ENCODE data around the gene SLC46A2. TPM values are rescaled to one million over a fixed set of nuclear protein-coding genes. Genes with fewer than 3 reads are reported as not detected.

SLC46A2 gene
- total RNA-seq, 4 donors from 2014 or later: 0.21 to 1.8 (median 0.22) TPM; not detected in 1

DNA sequence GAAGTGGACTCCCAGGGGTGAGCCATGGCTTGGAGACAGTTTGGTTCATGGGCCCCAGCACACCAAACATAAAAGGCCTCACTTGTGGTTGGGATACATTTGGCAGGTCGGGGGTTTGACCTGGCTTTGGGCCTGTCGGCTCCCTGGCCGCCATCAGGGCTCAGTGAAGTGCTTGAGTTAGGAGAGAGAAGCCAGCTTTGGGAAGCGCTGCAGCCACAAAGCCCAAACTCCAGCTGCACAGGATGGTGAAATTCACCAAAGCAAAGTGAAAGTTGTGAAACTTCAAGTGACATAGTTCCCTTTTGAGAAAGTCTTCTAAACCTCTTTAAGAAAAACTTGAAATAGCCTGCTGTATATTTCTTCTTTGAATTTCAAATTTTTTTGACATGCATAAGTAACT is 27.5 kb downstream of the SLC46A2 start:
- no peak overlapping the region for H3K4me3 ChIP-seq
- peak overlapping the region in 2 of 4 donors; percentile 50 to 81 for H3K27ac ChIP-seq
- peaks cover 0 to 22% (median 0%) of the 10 kb centered on the region in 3 donors for H3K36me3 ChIP-seq
- no peaks in the 10 kb centered on the region for H3K9me3 ChIP-seq
- no peaks in the 10 kb centered on the region for H3K27me3 ChIP-seq
- DNase-seq (ENCODE audit: low spot score in 2 of 2): no peak
- TF ChIP-seq, protein P1, sequence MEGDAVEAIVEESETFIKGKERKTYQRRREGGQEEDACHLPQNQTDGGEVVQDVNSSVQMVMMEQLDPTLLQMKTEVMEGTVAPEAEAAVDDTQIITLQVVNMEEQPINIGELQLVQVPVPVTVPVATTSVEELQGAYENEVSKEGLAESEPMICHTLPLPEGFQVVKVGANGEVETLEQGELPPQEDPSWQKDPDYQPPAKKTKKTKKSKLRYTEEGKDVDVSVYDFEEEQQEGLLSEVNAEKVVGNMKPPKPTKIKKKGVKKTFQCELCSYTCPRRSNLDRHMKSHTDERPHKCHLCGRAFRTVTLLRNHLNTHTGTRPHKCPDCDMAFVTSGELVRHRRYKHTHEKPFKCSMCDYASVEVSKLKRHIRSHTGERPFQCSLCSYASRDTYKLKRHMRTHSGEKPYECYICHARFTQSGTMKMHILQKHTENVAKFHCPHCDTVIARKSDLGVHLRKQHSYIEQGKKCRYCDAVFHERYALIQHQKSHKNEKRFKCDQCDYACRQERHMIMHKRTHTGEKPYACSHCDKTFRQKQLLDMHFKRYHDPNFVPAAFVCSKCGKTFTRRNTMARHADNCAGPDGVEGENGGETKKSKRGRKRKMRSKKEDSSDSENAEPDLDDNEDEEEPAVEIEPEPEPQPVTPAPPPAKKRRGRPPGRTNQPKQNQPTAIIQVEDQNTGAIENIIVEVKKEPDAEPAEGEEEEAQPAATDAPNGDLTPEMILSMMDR (IDR thresholded peaks at IDR 0.05): no peak
- peak in 1 of 2 donors; percentile 36 for TF ChIP-seq EP300 (IDR thresholded peaks at IDR 0.05)
- 25 to 27% methylated on average over 4 of the region's 4 CpGs for WGBS, 2 donors
- H3K4me1 ChIP-seq: peaks cover 0 to 24% (median 2%) of the 10 kb centered on the region in 4 donors

DNA sequence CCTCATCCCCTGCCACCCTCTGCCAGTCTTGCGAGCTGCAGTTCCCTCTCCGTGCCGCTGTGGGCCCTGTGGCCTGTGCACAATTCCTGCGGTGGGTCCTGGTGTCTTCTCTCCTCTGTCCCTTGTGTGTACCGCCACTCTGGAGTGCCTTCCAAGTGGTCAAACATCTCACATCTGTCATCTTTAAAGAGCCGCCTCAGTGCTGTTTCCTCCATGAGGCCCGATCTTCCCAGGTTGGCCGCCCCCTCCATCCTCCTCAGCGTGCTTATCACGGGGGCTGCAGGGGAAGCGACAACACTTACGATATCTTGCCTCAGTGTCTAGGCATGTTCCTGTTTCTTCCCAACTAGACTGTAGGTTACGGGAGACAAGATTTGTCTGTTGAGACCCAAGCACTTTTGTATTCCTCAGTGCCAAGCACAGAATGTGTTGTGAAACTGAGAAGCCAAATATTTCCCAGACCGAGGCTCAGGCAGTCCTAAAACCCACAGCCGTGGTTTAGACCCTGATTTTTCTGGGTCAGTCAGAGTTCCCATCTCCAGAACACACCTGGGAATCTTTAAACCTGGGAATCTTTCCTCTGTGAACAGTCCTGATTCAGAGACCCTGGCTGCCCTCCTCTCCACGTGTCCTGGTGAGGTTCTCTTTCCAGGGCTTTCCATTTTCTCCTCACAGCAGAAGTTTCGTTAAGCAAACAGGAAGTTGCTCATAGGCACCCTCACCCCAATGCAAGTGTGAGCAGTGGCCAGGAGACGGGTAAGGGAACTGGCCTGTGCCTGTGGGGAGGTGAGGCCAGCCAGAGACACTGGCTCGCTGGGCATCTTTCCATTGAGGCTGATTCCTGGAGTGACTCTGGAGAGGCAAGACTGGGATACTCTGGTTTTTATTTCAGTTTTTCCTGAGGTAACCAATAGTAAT is 28.8 kb downstream of the SLC46A2 start:
- TF ChIP-seq, protein P1 (IDR thresholded peaks at IDR 0.05): no peak
- TF ChIP-seq POLR2A (IDR thresholded peaks at IDR 0.05): no peak
- TF ChIP-seq EP300 (IDR thresholded peaks at IDR 0.05): peak in 1 of 2 donors; percentile 56
- Histone ChIP-seq H3K27me3 (no peaks in the 10 kb centered on the region), H3K4me3 (no peak overlapping the region), H3K36me3 (peaks cover 0 to 20% (median 0%) of the 10 kb centered on the region in 3 donors), H3K4me1 (peaks cover 0 to 16% (median 0%) of the 10 kb centered on the region in 4 donors), H3K9me3 (no peaks in the 10 kb centered on the region), H3K27ac (peak overlapping the region in 2 of 4 donors; percentile 56 to 81)
- DNase-seq (ENCODE audit: low spot score in 2 of 2): peak in 1 of 2 donors; percentile 18
- 78 to 84% methylated on average over 19 of the region's 19 CpGs for WGBS, 2 donors

DNA sequence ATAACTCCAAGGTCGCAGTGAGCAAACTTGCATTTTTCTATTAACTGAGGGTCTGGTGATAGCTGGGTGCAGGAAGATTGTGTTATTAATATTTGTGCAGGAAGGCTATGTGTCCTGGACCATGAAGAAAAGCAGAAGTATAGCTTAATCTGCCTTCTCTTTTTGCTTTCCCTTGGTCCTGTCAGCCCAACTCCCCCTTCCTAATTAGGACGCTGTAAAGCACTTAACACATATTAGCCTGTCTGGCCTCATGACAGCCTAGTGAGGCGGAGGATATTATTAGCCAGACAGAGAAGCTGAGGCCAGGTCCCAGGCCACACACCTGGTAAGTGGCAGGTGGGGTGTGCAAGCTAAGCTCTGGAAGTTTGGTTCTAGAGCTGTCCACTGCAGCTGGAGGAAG is 29.5 kb downstream of the SLC46A2 start:
- Histone ChIP-seq H3K36me3 (peaks cover 0 to 20% (median 0%) of the 10 kb centered on the region in 3 donors), H3K4me1 (peaks cover 0 to 8% (median 0%) of the 10 kb centered on the region in 4 donors), H3K27me3 (no peaks in the 10 kb centered on the region), H3K9me3 (no peaks in the 10 kb centered on the region), H3K27ac (peak overlapping the region in 2 of 4 donors; percentile 56 to 57), H3K4me3 (no peak overlapping the region)
- 67 to 82% methylated on average over 3 of the region's 3 CpGs for WGBS, 2 donors
- TF ChIP-seq EP300 (IDR thresholded peaks at IDR 0.05): no peak
- no peak for TF ChIP-seq POLR2A (IDR thresholded peaks at IDR 0.05)
- TF ChIP-seq, protein P1 (IDR thresholded peaks at IDR 0.05): no peak
- DNase-seq (ENCODE audit: low spot score in 2 of 2): no peak

DNA sequence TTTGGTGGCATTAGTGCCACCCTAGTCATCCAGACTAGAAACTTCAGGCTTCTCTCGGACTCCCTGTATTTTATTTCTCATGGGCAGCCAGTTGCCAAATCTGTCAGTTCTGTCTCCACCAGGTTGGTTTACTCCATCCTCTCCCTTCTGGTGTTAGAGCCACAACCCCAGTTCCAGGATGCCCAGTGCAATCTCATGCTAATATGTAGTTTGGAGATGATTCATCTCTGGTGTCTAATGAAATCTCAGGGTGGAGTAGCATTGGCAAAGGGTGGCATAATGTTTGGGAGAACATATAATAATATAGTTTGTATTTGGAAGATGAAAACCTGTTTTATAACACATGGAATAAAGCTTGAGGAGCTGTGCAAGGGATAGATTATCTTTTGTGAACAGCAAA is 30.2 kb downstream of the SLC46A2 start:
- peaks cover 0 to 4% (median 0%) of the 10 kb centered on the region in 4 donors for H3K4me1 ChIP-seq
- no peaks in the 10 kb centered on the region for H3K9me3 ChIP-seq
- WGBS, 2 donors: 90 to 91% methylated on average over 1 of the region's 1 CpG
- H3K36me3 ChIP-seq: peaks cover 0 to 20% (median 0%) of the 10 kb centered on the region in 3 donors
- H3K27me3 ChIP-seq: no peaks in the 10 kb centered on the region
- no peak overlapping the region for H3K27ac ChIP-seq
- H3K4me3 ChIP-seq: no peak overlapping the region
- DNase-seq (ENCODE audit: low spot score in 2 of 2): no peak
- TF ChIP-seq POLR2A (IDR thresholded peaks at IDR 0.05): no peak
- no peak for TF ChIP-seq EP300 (IDR thresholded peaks at IDR 0.05)
- TF ChIP-seq, protein P1 (IDR thresholded peaks at IDR 0.05): no peak

DNA sequence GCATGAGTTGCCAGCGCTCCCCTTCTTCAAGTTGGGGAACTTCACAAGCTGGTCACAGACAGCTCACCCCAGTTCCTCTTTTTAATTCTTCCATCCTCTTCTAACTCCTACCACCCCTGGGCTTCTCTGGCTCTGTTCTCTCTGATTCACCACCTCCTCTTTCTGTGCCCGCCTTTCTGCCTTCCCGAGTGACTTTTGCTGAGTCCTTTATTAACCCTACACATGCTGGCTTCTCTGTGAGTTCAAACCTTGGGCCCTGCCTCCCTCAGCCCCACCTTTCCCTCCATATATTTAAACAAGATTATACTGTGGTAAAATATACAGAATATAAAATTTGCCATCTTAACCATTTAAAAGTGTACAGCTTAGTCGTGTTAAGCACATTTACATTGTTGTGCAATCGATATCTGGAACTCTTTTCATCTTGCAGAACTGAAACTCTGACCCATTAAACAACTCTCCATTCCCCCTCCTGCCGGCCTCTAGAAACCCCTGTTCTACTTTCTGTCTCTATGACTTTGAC is 32.0 kb downstream of the SLC46A2 start:
- no peak overlapping the region for H3K4me3 ChIP-seq

More for the DNA sequence above, 32.0 kb downstream of the SLC46A2 start:
- Histone ChIP-seq H3K36me3 (peaks cover 0 to 20% (median 0%) of the 10 kb centered on the region in 3 donors), H3K9me3 (no peaks in the 10 kb centered on the region), H3K27me3 (no peaks in the 10 kb centered on the region), H3K4me1 (peaks cover 0 to 4% (median 0%) of the 10 kb centered on the region in 4 donors), H3K27ac (peak overlapping the region in 1 of 4 donors; percentile 12)
- 41 to 57% methylated on average over 6 of the region's 6 CpGs for WGBS, 2 donors
- DNase-seq (ENCODE audit: low spot score in 2 of 2): no peak
- TF ChIP-seq POLR2A (IDR thresholded peaks at IDR 0.05) (no peak), EP300 (IDR thresholded peaks at IDR 0.05) (peak in 1 of 2 donors; percentile 40)
- TF ChIP-seq, protein P1 (IDR thresholded peaks at IDR 0.05): no peak

Measured in tibial nerve (tissue), 4 donors.